NOMO-1 treated with DMSO at 0.1 percent for 48 hours (cell line): ENCODE results near the gene GPR17.
A peak's percentile ranks its signal among the peaks of the same experiment; 100 is the strongest.

Source experiments
- DNase-seq: peaks from one replicate; lab custom pipeline; 2025; ENCODE audit not compliant: unreplicated experiment; lab: John Stamatoyannopoulos, UW

The GPR17 gene

DNA sequence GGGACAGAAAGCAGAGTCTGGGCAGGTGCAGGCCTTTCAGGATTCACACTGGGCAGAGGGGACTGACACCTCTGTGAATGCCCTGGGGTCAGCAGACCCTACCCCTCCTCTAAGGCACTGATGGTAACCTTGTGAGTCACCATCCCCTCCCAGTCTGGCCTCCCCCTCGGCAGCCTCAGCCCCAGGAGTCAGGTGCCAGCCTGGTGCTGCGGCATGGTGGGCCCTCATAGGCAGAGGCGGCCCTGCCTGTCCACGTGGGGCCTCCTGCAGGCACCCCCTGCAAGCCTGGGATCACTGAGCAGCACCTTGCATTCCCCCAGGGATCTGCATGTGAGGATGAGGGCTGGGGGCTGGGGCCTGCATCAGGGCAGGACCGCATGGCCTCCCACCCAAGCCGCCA is 4.8 kb upstream of the GPR17 start:
- no peak for DNase-seq

DNA sequence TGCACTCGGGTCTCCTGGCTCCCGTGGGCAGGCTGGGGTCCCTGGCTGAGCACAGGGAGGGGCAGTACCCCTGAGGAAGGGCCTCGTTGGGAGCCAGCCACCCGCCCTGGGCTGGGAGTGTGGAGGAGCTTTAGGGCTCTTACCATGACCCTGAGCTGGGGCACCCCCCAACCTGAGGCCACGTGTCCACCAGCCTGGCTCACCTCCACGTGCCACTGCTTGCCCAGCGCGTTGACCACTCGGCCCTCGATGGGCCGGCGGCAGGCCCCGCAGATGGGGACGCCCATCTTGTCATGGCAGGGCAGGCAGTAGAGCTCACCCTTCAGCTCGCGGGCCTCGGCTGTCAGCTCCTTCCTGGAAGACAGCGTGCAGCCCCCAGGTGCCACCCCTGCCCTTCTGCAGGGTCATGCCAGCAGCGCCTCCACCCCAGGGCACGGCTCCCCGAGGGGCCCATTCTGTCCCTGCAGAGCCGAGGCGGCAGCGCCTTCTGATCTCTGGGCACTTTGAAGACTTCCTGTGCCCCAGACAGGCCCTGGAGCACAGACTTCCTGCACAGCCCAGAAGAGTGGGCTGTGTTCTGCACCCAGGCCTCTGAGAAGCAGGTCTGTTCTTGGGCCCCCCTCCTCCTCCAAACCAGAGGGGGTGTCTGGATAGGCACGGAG is 4.0 kb upstream of the GPR17 start:
- no peak for DNase-seq

DNA sequence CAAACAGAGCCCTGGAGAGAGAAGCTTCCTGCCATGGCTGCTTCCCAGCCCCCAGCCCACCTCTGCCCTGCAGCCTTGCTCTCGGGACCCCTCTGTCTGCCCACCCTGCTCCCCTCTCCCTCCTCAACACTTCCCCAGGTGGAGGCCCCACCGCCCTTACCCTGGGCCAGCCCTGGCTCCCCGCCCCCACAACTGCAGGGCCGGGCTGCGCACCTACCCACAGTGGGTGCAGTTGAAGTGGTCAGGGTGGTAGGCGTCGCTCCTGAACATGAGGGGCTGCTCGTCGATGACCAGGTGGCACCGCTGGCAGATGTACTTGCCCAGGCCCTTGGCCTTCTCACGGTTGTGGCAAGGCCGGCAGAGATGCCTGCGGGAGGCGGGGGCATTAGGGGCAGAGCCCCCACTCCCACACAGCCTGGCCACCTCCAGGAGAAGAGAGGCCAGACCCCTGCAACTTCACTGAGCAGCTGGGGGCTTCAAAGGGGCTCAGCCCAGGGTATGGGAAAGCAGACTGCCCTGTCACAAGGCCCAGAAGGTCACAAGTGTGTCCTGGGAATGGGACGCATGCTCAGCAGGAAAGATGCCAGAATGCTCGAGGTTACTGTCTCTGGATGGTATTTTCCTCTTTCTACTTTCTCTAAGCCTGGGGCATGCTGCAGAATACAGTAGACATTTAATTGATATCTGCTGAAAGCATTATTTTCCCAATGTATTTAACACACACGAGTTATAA is 3.1 kb upstream of the GPR17 start:
- no peak for DNase-seq

DNA sequence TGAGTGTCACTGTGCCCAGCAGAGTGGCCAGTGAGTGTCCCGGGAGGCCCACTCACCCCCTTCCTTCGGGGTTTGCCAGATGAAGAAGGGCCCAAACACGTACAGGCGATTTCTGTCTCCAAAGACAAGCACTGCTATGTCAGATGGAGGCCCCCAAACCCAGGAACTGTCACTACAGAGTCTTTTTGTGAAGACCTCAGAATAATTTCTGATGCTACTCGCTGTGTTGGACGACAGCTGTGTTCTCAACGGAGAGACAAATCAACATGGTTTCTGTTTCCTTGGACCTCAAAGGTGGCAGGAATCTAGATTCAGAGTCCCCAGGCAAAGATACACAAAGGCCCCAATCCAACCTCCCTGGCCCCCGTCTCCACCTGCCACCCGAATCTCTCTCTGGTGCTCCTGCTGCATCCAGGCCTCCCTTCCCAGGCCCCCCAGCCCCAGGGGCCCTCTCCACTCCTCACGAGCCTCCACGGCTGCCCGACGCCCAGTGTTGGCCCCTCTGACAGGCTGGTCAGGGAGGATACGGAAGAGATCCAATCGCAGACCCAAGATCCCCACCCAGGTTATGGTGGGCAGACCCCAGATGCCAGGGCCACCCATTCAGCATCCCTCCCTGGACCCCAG is 2.4 kb upstream of the GPR17 start:
- no peak for DNase-seq

DNA sequence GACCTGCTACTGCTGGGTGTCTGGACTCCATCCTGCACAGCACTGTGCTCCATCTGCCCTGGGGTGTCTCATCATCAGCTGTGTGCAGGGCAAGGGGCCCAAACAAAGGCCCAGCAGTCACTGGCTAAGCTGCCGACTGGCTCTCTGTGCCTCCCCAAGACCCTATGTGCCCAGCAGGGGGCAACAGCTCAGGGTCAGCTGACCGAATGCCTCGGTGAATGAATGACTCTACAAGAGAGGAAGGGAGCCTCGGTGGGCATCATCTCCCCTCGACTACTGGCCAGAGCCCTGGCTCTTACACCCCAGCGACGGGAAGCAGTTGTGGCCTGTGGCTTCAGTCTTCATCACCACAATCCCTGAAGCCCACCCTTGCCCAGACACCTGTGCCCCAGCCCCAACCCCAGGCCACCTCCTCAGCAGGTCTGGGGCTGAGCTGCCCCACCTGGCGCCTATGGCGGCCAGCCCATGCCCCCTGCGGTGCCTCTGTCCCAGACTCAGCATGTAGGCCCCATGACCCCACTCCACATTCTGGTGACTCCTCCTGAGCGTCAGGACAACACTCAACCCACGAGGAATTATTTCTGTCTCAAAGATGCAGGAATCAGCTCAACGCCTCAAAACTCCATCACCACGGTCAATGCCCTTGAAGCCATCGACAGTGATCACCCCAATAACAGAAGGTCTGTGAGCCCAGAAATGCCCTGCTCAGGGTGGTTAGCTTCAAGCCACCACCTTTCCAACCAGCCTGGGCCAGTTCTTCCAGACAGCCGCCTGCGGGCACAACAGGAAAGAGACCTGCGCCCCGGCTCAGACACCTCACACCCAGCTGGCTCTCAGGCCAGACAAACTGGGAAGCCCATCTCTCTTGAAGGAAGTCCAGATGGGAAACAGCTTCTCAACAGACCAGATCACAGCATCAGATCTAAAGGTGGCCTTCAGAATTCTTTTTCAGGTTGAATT is 1.6 kb upstream of the GPR17 start:
- no peak for DNase-seq

DNA sequence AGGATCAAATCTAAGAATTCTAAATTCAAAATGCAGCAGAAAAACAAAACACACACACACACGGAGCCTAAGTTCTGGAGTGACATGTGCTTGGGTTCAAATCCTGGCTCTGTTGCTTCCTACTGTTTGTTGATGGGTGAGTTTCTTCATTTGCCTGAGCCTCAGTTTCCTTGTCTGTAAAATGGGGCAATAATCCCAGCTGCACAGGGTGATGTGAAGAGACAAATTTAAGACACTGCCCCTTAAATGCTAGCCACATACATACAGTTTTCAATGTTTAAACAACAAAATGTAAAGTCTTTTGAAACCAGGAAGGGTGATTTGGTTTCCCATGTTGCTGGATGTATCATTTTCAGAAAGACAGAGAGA is 943 bp upstream of the GPR17 start:
- no peak for DNase-seq

DNA sequence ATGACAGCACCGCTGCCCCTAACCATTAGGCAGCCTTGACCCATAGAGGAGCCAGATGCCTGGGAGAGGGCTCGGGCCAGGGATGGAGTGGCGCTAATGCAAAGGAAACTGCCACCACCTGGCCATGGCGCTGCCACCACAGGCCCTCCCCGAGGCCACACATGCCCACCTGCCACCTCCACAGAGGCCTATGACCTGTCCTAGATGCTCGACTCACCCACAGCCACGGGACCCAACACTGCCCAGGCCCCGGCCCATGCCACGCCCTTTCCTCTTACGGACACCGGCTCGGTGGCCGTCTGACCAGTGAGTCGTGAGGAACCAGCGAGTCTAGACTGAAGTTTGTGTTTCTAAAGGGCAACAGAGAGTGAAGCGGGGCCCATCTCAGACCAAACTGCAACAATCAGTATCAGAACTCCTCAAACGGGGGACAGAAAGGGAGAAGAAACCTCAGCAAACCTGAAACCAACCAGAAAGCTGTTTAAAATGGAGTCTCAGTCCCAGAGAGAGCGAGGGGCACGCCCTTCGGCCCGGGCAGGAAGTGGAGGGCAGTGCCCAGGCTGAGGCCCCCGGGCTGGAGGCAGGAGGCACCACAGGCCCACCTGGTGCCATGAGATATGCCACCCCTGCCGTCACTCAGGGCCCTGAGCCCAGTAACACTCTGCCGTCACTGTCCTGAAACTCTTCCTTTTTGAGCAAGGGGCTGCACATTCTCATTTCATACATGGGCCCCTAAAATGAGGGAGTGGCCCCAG is 711 bp downstream of the GPR17 start:
- DNase-seq: no peak

DNA sequence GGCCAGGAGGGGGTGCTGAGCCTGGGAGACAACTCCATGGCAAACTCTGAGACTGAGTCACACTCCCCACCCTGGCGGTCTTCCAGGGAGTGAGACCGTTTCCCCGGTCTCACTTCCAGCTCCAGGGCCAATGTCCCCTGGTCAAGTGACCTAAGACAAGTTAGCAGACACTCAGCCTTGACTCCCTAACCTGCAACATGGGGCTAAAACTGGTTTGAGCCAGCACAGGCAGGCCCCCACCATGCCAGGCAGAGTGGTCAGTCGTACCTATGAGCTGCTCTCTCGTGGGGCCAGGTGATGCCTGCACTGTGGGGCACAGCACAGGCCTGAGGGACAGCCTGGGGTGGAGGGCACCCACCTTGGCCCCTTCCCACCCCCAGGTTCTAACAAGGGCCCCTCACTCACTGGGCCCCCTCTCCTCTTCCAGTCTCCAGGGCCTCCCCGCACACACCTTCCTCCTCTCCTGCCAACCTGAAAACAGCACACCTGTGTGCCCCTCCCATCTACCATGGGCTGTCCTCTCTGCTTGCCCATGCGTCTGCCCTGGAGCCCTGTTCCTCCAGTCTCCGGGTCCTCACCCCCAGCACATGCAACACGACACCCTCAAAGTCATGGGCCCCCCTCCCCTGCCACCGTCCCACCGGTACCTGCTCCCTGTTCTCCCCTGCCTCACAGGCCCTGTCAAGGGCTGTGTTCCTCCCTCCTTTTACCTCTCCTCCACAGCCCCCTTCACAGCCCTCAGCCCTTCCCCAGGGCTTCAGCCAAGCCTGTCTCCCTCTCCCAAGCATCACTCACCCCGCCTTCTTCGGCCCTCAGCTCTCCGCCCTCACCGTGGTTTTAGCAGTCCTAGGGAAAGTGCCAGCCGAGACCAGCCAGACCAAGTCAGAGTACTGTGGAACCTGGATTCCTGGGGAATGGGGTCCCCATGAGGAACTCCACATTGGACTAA is 1.6 kb downstream of the GPR17 start:
- DNase-seq: no peak

DNA sequence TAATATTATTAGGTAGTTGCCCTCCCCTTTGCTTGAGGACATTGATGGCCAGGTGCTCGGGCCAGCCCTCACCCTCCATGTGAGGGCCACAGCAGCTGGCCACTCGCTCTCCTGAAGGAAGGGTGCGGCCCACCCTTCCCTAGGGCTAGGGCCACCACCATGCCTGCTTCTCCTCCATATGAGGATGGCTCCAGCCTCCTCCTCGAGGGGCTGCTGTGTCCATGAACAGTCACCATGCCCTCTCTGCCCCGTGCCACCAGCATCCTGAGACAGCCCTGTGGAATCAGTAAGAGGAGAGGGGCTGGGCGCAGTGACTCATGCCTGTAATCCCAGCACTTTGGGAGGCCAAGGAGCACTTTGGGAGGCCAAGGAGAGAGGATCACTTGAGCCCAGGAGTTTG is 2.4 kb downstream of the GPR17 start:
- no peak for DNase-seq

DNA sequence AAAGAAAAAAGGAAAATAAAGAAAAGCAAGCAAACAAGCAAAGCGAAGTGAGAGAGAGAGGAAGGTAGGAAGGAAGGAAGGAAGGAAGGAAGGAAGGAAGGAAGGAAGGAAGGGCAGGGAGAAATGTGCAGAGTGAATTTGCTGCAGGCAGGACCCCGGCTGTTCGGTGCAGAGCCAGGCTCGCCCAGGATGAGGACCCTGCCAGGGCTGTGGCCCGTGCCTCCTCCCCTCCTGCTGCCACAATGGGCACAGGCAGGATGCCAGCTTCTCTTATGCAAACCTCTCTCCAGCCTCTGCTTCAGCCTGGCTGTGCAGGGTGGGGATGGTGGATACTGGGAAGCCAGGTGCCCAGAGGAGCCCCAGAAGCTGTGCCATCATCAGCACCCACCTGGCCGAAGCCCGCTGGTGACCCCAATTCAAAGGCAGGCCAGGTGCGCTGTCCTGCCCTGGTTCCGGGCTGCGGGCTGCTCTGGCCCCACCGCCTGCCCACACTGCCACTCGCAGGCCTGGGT is 3.2 kb downstream of the GPR17 start:
- no peak for DNase-seq

DNA sequence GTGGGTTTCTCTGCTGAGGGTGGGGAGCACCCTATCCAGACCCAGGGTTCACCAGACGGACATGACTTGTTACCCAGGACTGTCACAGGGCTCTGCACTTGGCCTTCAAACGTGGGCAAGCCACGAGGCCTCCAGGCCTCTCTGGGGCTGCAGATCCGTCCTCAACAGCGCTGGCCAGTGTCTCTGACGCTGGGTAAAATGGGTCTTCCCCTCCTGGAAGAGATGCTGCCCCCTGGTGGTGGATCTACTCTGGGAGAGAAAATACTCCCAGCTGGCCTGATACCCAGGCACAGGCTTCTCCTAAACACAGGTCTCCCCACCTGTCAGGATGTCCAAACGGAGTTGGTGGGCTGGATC is 3.7 kb downstream of the GPR17 start:
- DNase-seq: peak; percentile 47

DNA sequence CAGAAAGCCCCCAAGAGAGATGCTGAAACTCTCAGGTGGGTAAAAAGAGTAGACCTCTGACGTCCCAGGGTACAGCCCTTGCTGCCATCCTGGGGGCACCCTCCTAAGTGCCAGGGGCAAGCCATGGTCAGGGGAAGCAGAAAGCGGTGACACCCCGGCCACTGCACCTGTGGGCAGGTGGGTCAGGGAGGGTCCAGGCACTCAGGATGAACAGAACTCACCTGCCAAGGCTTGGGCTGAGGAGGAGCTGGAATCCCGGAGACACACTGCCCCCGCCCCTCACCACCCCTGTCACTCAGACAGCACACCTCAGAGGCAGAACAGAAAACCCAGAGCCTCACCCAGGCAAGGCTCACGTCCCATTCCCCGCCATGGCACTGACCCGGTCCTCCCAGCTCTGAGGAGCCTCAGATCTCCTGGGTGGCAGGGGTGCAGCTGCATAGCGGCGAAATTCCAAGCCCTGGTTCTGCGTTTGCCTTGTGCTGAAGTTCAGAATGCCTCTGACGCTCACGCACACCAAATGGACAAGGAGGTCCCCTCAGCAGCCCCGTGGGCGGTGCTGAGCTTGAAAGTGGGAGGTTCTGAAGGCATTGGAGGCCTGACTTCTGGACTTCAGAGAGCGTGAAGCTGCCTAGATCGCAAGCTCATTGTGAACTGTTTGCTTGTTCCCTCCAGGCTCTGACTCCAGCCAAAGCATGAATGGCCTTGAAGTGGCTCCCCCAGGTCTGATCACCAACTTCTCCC is 4.3 kb downstream of the GPR17 start:
- no peak for DNase-seq

DNA sequence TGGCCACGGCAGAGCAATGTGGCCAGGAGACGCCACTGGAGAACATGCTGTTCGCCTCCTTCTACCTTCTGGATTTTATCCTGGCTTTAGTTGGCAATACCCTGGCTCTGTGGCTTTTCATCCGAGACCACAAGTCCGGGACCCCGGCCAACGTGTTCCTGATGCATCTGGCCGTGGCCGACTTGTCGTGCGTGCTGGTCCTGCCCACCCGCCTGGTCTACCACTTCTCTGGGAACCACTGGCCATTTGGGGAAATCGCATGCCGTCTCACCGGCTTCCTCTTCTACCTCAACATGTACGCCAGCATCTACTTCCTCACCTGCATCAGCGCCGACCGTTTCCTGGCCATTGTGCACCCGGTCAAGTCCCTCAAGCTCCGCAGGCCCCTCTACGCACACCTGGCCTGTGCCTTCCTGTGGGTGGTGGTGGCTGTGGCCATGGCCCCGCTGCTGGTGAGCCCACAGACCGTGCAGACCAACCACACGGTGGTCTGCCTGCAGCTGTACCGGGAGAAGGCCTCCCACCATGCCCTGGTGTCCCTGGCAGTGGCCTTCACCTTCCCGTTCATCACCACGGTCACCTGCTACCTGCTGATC is 4.9 kb downstream of the GPR17 start:
- DNase-seq: no peak

DNA sequence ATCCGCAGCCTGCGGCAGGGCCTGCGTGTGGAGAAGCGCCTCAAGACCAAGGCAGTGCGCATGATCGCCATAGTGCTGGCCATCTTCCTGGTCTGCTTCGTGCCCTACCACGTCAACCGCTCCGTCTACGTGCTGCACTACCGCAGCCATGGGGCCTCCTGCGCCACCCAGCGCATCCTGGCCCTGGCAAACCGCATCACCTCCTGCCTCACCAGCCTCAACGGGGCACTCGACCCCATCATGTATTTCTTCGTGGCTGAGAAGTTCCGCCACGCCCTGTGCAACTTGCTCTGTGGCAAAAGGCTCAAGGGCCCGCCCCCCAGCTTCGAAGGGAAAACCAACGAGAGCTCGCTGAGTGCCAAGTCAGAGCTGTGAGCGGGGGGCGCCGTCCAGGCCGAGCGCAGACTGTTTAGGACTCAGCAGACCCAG is 5.4 kb downstream of the GPR17 start:
- no peak for DNase-seq

DNA sequence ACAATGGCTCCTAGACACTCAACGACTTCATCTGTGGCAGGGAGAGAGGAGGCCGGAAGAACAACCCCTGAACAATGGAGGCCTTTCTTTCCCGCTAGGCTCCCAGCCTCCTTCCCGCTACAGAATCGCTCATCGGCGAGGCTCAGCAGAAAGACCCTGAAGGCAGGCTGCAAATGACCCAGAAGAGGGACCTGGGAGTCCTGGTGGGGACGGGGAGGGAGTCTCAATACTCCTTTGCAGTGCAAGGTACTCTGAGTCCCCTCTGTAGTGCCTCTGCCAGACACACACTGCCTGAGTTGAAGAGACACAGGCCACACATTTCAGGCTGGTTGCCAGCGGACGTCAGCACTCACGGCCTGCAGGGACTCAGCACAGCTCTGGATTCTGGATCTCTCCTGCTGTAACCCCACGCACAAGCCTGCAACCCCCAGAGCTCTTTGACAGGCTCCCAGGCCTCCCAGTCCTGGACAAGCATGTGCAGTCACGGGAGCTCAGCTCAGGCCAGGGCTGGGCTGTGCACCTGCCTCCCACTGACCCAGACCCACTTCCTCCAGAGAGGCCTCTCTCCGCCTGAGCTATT is 6.1 kb downstream of the GPR17 start:
- no peak for DNase-seq

DNA sequence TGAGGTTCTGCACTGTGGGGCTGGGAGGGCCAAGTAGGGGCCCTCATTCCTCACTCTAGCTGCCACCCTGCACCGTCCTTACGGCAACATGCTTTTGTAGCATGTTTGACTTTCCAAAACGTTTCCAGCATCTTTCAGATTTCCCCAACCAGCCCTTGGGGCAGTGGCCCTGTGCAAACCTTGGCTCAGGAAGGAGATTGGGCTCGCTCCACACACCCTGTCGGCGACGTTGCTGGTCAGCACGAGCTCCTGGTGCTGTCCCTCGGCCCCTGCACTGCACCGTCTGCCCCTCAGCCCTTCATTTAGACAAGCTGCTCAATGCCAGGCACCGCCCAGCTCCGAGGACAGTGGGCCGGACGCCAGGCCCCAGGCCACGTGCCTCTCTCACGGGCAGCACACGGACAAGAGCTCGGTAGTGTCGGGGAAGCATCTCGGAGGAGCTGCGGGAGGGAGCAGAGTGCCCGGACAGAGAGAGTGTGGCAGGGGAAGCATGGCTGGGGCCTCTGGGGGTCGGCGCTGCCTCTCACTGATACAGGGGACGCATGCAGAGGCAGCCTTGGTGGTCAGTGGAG is 6.9 kb downstream of the GPR17 start:
- no peak for DNase-seq

DNA sequence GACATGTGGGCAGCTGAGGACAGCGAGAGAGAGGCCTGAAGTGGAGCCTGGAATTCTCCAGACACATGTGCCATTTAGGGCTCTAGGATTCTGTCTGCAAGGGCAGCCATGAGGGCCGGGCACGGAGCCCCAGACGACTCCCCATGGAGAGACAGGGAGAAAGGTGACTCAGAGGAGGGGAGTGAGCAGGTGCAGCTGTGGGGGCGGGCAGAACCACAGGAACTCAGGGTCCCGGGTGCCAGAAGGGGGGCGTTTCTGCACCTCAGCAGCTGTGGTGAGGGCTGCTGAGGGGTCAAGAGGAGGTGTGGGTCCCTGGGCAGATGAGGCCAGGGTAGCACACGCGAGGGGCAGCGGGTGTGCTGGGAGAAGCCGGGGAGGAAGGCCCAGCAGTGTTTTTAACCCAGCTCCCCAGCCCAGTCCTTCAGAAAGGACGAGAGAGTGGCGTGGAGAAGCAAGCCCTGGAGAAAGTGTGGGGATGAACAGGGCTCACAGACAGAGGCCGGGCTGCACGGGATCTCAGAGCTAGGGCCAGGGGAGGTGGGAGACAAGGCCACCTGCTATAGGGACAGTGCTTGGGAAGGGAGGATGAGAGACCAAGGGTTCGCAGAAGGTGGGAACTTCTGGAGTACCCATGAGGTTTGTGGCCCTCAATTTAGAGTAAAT is 7.6 kb downstream of the GPR17 start:
- no peak for DNase-seq
